Activated CD4-positive, alpha-beta memory T cell treated with anti-CD3 and anti-CD28 coated beads for 36 hours (primary cell): ENCODE results near the gene SEZ6L. TPM values are rescaled to one million over a fixed set of nuclear protein-coding genes. Genes with fewer than 3 reads are reported as not detected.

Experiments used
- CTCF ChIA-PET: fragments of 350-600 bp; sonication (Branson Sonifier 250); formaldehyde crosslinking; loops from one replicate; lab custom pipeline; 2021; ENCODE audit warnings: antibody characterized with exemption, inconsistent platforms; lab: Charles Lee
- POLR2A ChIA-PET: fragments of 350-600 bp; sonication (Branson Sonifier 250); formaldehyde crosslinking; loops from one replicate; lab custom pipeline; 2021; ENCODE audit warnings: antibody characterized with exemption; lab: Charles Lee
- DNase-seq: peaks from one replicate; pipeline ENCODE4 v3.0.0-alpha.2; 2020
- H3K27ac Mint-ChIP-seq: one replicate; pipeline ENCODE4 v1.8.0; 2021; ENCODE audit warnings: mixed read lengths
- H3K27me3 Mint-ChIP-seq: one replicate; pipeline ENCODE4 v1.8.0; 2021; ENCODE audit warnings: mixed read lengths
- H3K36me3 Mint-ChIP-seq: one replicate; pipeline ENCODE4 v1.8.0; 2021; ENCODE audit warnings: mixed read lengths
- H3K4me1 Mint-ChIP-seq: one replicate; pipeline ENCODE4 v1.8.0; 2021; ENCODE audit warnings: low read depth, mixed read lengths
- H3K4me3 Mint-ChIP-seq: one replicate; pipeline ENCODE4 v1.8.0; 2021; ENCODE audit warnings: mild to moderate bottlenecking, mixed read lengths
- H3K9me3 Mint-ChIP-seq: one replicate; pipeline ENCODE4 v1.8.0; 2021; ENCODE audit warnings: mixed read lengths
- intact Hi-C: fragments of 100-400 bp; cut with micrococcal nuclease; formaldehyde crosslinking; loops from one replicate; pipeline ENCODE4 v1.15.1; 2023
- total RNA-seq, 2 experiments: library from RNA; stranded (reverse); gene quantifications; one replicate each; pipeline ENCODE4 v1.2.3, GENCODE V29; 2021

Gene SEZ6L
- total RNA-seq, 2 experiments from 2014 or later = not detected

DNA sequence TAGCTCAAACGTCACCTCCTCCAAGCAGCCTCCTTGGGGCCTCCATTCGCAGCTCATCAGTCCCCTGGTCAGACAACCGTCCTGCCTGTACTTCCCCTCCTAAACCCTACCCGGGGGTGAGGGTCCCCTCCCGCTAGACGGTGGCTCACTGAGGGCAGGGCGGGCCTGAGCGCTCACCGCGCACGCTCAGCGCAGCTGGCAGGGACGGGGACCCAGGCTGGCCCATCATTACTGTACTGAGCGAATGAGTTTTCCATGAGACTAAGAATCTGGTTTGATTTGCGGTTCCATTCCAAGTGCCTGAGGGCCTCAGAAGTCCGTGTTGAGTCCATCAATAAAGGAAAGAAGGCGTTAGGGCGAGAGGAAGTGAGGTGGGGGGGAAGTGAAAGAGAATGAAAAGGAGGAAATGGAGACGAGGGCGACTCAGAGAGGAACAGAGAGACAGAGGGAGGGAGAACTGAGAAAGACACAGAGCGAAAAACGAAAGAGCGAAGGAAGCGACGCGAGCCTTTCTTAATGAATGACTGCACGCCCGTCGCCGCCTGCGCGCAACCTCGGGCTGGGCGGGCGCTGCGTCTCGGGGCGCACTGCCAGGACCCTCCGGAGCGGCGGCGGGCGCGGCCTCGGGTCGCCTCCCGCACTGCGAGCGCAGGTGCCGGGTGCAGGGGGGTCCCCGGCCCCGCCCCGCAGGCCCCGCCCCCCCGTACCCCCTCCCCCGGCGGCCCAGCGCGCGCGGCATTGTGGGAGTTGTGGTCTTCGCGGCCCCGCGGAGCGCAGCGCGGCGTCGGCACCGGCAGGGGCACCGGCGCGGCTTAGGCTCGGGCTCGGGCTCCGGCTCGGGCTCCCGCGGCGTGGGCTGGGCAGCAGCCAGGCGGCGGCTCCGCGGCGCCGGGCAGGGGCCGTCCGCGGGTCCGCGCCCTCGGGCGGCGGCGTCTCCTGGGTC, 259.5 kb downstream of the SEZ6L start, which contains the start of gene ASPHD2:
Gene ASPHD2 (plus strand): TSS at position 746 of the 943 bp plus-strand sequence. CDS start 4,356 bp downstream, outside the sequence.
- DNase-seq = peak; percentile 84
- Mint-ChIP-seq H3K4me1 (peaks cover 49% of the 10 kb centered on the region), H3K36me3 (peaks cover 8% of the 10 kb centered on the region), H3K9me3 (peaks cover under 1% of the 10 kb centered on the region), H3K4me3 (peak within 1 kb of the TSS; percentile 92), H3K27ac (peak within 1 kb of the TSS; percentile 96), H3K27me3 (no peaks in the 10 kb centered on the region)
- CTCF ChIA-PET = interaction anchor here (0.6 to 3.0 kb wide), 6 partner anchors 15 to 64 kb away, joined by 3 to 18 read pairs (median 3); partner anchors contain the start of genes HPS4 and SRRD
- intact Hi-C loops = no loop called here
- POLR2A ChIA-PET = interaction anchor here (1.0 to 3.6 kb wide), 3 partner anchors 54 to 244 kb away, joined by 3 to 41 read pairs (median 19); partner anchors contain the start of genes HPS4 and SRRD

DNA sequence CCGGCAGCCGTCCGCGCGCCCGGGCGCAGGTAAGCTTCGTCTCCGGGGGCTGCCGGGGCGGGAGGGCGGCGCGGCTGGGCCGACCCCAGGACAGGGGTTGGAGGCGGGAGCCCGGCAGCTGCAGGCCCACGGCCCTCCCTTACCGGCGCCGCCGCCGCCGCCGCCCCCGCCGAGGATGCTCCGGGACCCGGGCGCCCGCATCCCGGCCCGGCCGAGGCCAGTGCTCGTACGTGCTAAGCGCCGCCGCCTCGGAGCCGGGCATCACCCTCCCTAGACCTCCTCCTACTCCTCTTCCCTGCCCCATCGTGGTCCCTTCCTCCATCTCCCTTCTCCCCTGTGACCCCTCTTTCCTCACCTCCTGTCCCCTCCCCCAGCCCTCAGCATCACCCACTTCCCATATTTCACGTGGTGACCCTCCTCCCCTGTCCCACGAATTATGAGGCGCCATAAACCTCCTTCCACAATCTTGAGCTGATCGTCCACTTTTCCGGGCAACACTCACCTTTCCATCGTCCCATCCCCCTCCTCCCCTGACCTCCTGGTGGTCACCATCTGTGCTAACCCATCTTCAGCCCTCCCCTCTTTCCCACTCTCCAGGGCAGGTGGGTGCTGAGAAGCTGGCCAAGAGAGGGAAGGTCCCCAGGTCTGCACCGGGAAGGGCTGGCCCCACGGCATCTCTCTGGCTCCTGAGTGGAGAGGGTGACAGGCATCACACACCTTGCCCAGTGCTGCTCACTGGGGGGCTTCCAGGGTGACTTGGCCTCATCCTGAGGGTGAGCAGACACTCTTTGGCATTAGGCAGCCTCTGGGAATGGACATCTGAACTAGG, 260.4 kb downstream of the SEZ6L start:
- H3K4me1 Mint-ChIP-seq = peaks cover 49% of the 10 kb centered on the region
- H3K27ac Mint-ChIP-seq = peak overlapping the region; percentile 79
- POLR2A ChIA-PET = interaction anchor here (0.5 to 3.6 kb wide), 3 partner anchors 53 to 243 kb away, joined by 3 to 41 read pairs (median 19); partner anchors contain the start of genes HPS4 and SRRD
- no peaks in the 10 kb centered on the region for H3K27me3 Mint-ChIP-seq
- peak; percentile 23 for DNase-seq
- intact Hi-C loops = loop anchor here (2.0 kb wide), 2 partner anchors 31 to 213 kb away; no protein-coding TSS in a partner anchor
- CTCF ChIA-PET = interaction anchor here (0.9 to 3.0 kb wide), 4 partner anchors 31 to 63 kb away, joined by 4 to 18 read pairs (median 8); partner anchors contain the start of genes HPS4 and SRRD
- peaks cover 14% of the 10 kb centered on the region for H3K36me3 Mint-ChIP-seq
- peak overlapping the region; percentile 74 for H3K4me3 Mint-ChIP-seq
- no peaks in the 10 kb centered on the region for H3K9me3 Mint-ChIP-seq

DNA sequence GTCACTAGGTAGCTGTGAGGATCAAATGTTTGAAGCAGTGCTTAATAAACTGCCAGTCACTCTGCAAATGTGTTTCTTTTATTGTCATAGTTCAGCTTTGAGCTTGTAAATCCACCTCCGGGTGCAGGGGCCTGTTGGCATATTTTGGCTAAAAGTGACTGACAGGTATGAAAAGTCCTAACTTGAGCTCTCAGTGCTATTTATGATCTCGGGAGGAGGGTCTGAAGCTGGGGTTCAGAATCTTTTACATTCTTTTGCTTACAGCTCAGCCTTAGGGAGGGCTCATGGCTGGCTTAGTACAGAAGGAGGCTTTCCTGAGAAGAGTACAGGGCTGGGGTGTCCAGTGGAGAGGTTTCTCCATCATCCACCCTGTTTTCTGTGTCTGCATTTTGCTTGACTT, 261.3 kb downstream of the SEZ6L start:
- DNase-seq = peak; percentile 24
- CTCF ChIA-PET = interaction anchor here (0.8 to 3.0 kb wide), 11 partner anchors 11 to 243 kb away, joined by 3 to 18 read pairs (median 4); partner anchors contain the start of genes HPS4 and SRRD
- POLR2A ChIA-PET = interaction anchor here (1.8 to 3.6 kb wide), 3 partner anchors 52 to 242 kb away, joined by 5 to 41 read pairs (median 19); partner anchors contain the start of genes HPS4 and SRRD
- intact Hi-C loops = loop anchor here (2.0 kb wide), 2 partner anchors 32 to 212 kb away; no protein-coding TSS in a partner anchor
- peaks cover 56% of the 10 kb centered on the region for H3K4me1 Mint-ChIP-seq
- H3K36me3 Mint-ChIP-seq = peaks cover 20% of the 10 kb centered on the region
- no peaks in the 10 kb centered on the region for H3K9me3 Mint-ChIP-seq
- no peaks in the 10 kb centered on the region for H3K27me3 Mint-ChIP-seq
- H3K4me3 Mint-ChIP-seq = peak overlapping the region; percentile 74
- H3K27ac Mint-ChIP-seq = peak overlapping the region; percentile 79

DNA sequence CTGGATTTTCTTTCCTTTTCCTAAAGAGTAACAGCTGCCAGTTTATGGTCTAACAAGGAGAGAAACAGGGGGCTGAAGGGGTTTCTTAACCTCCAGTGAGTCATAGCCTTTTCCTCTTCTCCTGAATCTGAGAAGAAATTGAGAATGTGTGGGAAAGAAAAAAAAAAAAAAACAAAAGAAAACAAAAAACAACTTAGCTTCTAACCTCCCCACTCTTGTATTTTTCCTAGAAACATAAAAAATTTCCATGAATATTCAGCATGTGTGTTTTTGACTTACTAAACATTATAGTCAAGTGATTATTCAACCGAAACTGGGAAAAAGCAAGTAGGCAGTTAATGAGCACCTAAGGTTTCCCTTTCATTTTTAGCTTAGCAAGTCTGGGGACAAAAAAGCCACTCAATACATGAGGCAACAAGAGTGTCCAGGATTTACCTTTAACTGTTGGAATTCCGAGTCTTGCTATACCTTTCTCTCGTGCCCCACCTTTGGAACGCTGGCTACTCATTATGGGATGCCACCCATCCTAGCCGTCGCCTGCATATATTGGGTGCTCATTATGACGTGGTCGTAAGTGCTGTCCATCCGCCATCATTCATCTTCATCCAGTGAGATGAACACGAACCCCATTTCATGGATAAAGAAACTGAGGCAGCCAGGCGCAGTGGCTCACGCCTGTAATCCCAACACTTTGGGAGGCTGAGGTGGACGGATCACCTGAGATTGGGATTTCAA, 262.2 kb downstream of the SEZ6L start:
- ChIA-PET POLR2A (interaction anchor here (0.6 to 3.6 kb wide), 4 partner anchors 52 to 241 kb away, joined by 3 to 41 read pairs (median 12); partner anchors contain the start of genes HPS4 and SRRD), CTCF (interaction anchor here (0.8 to 3.0 kb wide), 9 partner anchors 10 to 242 kb away, joined by 3 to 18 read pairs (median 4); partner anchors contain the start of genes HPS4 and SRRD)
- no peak for DNase-seq
- peak overlapping the region; percentile 74 for H3K4me3 Mint-ChIP-seq
- H3K36me3 Mint-ChIP-seq = peaks cover 20% of the 10 kb centered on the region
- no peaks in the 10 kb centered on the region for H3K9me3 Mint-ChIP-seq
- peaks cover 60% of the 10 kb centered on the region for H3K4me1 Mint-ChIP-seq
- peak overlapping the region; percentile 79 for H3K27ac Mint-ChIP-seq
- no peaks in the 10 kb centered on the region for H3K27me3 Mint-ChIP-seq
- intact Hi-C loops = loop anchor here (1.0 to 2.0 kb wide), 5 partner anchors 33 to 240 kb away; partner anchors contain the start of gene TFIP11

DNA sequence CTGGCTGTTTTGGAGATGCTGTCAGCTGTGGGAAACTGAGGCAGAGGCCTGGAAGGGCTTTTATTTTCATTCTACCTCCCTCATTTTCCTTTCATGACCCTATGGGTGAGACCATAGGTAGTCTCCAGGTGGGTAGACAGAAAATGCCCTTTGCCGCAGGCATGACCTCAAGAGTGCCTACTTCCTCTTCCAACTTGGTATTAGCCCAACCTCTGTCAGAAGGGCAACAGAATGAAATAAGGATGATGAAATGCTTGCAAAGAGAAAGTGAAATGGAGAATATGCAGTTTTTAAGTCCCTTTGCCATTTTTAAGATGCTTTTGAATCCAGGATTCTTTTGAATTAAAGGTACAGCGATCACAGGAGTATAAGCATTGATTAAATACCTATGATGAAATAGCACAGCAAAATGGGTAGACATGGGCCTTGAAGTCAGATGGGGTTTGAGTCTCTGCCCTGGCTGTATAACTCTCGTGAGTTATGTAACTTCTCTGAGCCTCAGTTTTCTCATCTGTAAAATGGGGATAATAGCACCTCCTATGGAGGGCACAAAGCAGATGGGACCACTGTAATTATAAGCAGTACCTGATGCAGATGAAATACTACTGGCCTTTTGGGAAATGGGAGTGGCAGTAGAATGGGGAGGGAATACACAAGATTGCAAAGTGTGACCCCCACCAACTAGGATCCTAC, 263.5 kb downstream of the SEZ6L start:
- Mint-ChIP-seq H3K36me3 (peaks cover 20% of the 10 kb centered on the region), H3K4me1 (peaks cover 59% of the 10 kb centered on the region), H3K27ac (no peak overlapping the region), H3K9me3 (no peaks in the 10 kb centered on the region), H3K27me3 (no peaks in the 10 kb centered on the region), H3K4me3 (no peak overlapping the region)
- ChIA-PET POLR2A (no interaction called here), CTCF (interaction anchor here (0.9 kb wide), 1 partner anchor 29 kb away, joined by 3 read pairs; no protein-coding TSS in a partner anchor)
- intact Hi-C loops = no loop called here
- DNase-seq = no peak
